Breast epithelium (tissue), 4 donors: ENCODE data around the gene ANKRD13D. TPM values are rescaled to one million over a fixed set of nuclear protein-coding genes. Genes with fewer than 3 reads are reported as not detected.

Source experiments
- DNase-seq, 2 donors: peaks; one replicate each; pipeline ENCODE4 v3.0.0-alpha.2; 2019; ENCODE audit warnings: low spot score in 2 of 2
- H3K27ac ChIP-seq, 2 donors: fragments of 200-600 bp; sonication (generic) in 1 of 2; one replicate each; pipeline ENCODE4 v1.5.1; 2016 to 2019; ENCODE audit warnings: mild to moderate bottlenecking in 1 of 2
- H3K27me3 ChIP-seq, 2 donors: fragments of 200-600 bp; sonication (generic) in 1 of 2; one replicate each; pipeline versions ENCODE4 v1.5.1 to v1.6.0; 2017 to 2019; ENCODE audit warnings: control low read depth in 1 of 2, mild to moderate bottlenecking in 1 of 2
- H3K36me3 ChIP-seq: fragments of 200-600 bp; one replicate; pipeline ENCODE4 v1.5.1; 2019
- H3K4me1 ChIP-seq, 2 donors: fragments of 200-600 bp; sonication (generic); one replicate each; pipeline ENCODE4 v1.5.1; 2016 to 2019; ENCODE audit warnings: control low read depth in 1 of 2
- H3K4me3 ChIP-seq, 3 donors: fragments of 200-600 bp; sonication (generic); 1 replicate in 2 of 3; 2 replicates in 1 of 3; pipeline ENCODE4 v1.5.1; 2016 to 2019; ENCODE audit warnings: mild to moderate bottlenecking in 3 of 3, moderate library complexity in 2 of 3
- H3K9me3 ChIP-seq, 2 donors: fragments of 200-600 bp; sonication (generic) in 1 of 2; one replicate each; pipeline ENCODE4 v1.5.1; 2016 to 2019; ENCODE audit warnings: control low read depth in 1 of 2
- POLR2A ChIP-seq: fragments of 450-650 bp; IDR thresholded peaks from one replicate; pipeline ENCODE4 v1.6.1; 2016; ENCODE audit warnings: antibody characterized with exemption, mild to moderate bottlenecking, moderate library complexity
- POLR2AphosphoS5 ChIP-seq, 3 donors: sonication (generic); formaldehyde crosslinking; IDR thresholded peaks; one replicate each; pipeline ENCODE4 v1.6.1; 2017; ENCODE audit warnings: antibody characterized with exemption in 3 of 3
- intact Hi-C: fragments of 100-400 bp; cut with DNase I; formaldehyde crosslinking; loops from one replicate; pipeline ENCODE4 v1.15.1; 2023; ENCODE audit warnings: low total_unique reads
- total RNA-seq, 3 donors: library from RNA; depleted of rRNA; stranded (reverse); fragments of >200 nt; gene quantifications; one replicate each; pipeline ENCODE4 v1.1.0, GENCODE V29; 2016
- TF ChIP-seq, protein P1 (sequence below), 3 donors: fragments of 450-650 bp; IDR thresholded peaks; one replicate each; pipeline ENCODE4 v1.5.1; 2016 to 2017; ENCODE audit warnings: antibody characterized with exemption in 3 of 3, mild to moderate bottlenecking in 3 of 3, moderate library complexity in 3 of 3

ANKRD13D gene
- total RNA-seq, 3 donors from 2014 or later: 23.7 to 51.8 (median 40.7) TPM

GRCh38 chr11:67272327-67273259 is 16.5 kb upstream of the ANKRD13D start:
- H3K27ac ChIP-seq: peak overlapping the region; percentile 75 to 92
- TF ChIP-seq POLR2A (no peak), POLR2AphosphoS5 (IDR thresholded peaks at IDR 0.05) (no peak)
- TF ChIP-seq, protein P1, sequence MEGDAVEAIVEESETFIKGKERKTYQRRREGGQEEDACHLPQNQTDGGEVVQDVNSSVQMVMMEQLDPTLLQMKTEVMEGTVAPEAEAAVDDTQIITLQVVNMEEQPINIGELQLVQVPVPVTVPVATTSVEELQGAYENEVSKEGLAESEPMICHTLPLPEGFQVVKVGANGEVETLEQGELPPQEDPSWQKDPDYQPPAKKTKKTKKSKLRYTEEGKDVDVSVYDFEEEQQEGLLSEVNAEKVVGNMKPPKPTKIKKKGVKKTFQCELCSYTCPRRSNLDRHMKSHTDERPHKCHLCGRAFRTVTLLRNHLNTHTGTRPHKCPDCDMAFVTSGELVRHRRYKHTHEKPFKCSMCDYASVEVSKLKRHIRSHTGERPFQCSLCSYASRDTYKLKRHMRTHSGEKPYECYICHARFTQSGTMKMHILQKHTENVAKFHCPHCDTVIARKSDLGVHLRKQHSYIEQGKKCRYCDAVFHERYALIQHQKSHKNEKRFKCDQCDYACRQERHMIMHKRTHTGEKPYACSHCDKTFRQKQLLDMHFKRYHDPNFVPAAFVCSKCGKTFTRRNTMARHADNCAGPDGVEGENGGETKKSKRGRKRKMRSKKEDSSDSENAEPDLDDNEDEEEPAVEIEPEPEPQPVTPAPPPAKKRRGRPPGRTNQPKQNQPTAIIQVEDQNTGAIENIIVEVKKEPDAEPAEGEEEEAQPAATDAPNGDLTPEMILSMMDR (IDR thresholded peaks at IDR 0.05): no peak
- H3K4me1 ChIP-seq: peaks cover 57 to 77% of the 10 kb centered on the region in 2 donors
- H3K9me3 ChIP-seq: no peaks in the 10 kb centered on the region
- peak overlapping the region in 1 of 3 donors; percentile 35 for H3K4me3 ChIP-seq
- no peaks in the 10 kb centered on the region for H3K36me3 ChIP-seq
- DNase-seq: peak in 1 of 2 donors; percentile 46
- no peaks in the 10 kb centered on the region for H3K27me3 ChIP-seq
- intact Hi-C loops: no loop called here

- H3K4me3 ChIP-seq: no peak overlapping the region
- peaks cover 65 to 81% of the 10 kb centered on the region in 2 donors for H3K4me1 ChIP-seq
- no peaks in the 10 kb centered on the region for H3K27me3 ChIP-seq
- H3K9me3 ChIP-seq: no peaks in the 10 kb centered on the region
- H3K36me3 ChIP-seq: no peaks in the 10 kb centered on the region
- no peak for DNase-seq
- TF ChIP-seq POLR2AphosphoS5 (IDR thresholded peaks at IDR 0.05): no peak
- no peak for TF ChIP-seq POLR2A
- TF ChIP-seq, protein P1 (IDR thresholded peaks at IDR 0.05): no peak
- intact Hi-C loops: no loop called here
- peak overlapping the region; percentile 75 to 92 for H3K27ac ChIP-seq
Observed at GRCh38 chr11:67273260-67273990, 15.7 kb upstream of the ANKRD13D start.

GRCh38 chr11:67274768-67275605 is 14.1 kb upstream of the ANKRD13D start:
- H3K27ac ChIP-seq: peak overlapping the region; percentile 92 to 98

DNA sequence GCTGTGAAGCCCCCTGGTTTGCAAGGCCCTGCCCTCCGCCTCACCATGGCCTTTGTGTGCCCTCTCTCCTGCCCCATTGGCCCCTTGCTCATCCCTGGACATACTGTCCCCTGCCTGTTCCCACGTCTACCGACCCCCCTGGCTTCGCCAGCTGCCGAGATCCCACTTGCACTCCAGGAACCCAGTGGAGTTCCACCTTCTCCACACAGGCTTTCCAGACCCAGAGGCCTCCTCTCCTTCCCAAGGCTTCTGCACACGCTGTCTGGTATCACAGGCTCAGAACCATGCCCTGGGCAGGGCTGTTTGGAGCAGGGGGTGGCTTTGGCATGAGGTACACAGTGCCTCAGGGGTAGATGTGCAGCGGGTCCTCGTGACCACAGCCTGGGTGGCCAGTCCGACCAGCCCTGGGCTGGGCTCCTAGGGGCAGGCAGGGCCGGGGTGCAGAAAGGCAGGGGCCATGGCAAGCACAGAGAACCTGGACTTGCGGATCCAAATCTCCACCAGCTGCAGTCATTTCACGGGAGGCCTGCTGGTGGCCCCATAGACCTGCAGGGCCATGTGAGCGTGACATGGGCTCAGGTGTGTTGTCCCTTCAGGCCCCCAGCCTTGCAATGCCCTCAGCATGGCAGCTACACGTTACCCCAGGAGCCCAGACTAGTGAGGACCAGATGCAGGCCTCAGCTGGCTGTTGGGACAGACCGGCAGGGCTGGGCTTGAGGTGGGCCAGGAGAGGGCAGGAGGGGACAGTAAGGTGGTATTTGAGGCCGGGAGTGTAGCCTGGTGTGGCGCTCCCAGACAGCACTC is 13.3 kb upstream of the ANKRD13D start:
- Histone ChIP-seq H3K27ac (peak overlapping the region; percentile 92 to 98), H3K27me3 (no peaks in the 10 kb centered on the region), H3K9me3 (no peaks in the 10 kb centered on the region), H3K4me1 (peaks cover 58 to 60% of the 10 kb centered on the region in 2 donors), H3K4me3 (peak overlapping the region in 1 of 3 donors; percentile 33), H3K36me3 (peaks cover 2% of the 10 kb centered on the region)
- TF ChIP-seq POLR2A: no peak
- TF ChIP-seq, protein P1 (IDR thresholded peaks at IDR 0.05): no peak
- no peak for TF ChIP-seq POLR2AphosphoS5 (IDR thresholded peaks at IDR 0.05)
- intact Hi-C loops: no loop called here
- DNase-seq: no peak

More at GRCh38 chr11:67274768-67275605, 14.1 kb upstream of the ANKRD13D start:
- Histone ChIP-seq H3K36me3 (no peaks in the 10 kb centered on the region), H3K4me3 (peak overlapping the region in 1 of 3 donors; percentile 33), H3K9me3 (no peaks in the 10 kb centered on the region), H3K4me1 (peaks cover 62 to 68% of the 10 kb centered on the region in 2 donors), H3K27me3 (no peaks in the 10 kb centered on the region)
- TF ChIP-seq POLR2AphosphoS5 (IDR thresholded peaks at IDR 0.05) (no peak), POLR2A (no peak)
- TF ChIP-seq, protein P1 (IDR thresholded peaks at IDR 0.05): no peak
- intact Hi-C loops: no loop called here
- DNase-seq: no peak
